ENCODE results near the gene EME1.

GRCh38 chr17:50355336-50355700 is 17.7 kb upstream of the EME1 start:
- TF ChIP-seq HOXB13 (CRISPR knock-in tag; IDR thresholded peaks at IDR 0.05; ENCODE audit: low read depth) (no peak), CTCF (IDR thresholded peaks at IDR 0.05) (no peak)

Measured in A549 (cell line).